Superior temporal gyrus (tissue), 1 donor: ENCODE results near the gene ITLN1.
"Not testable (repeated sequence)": the region's sequence is repeated elsewhere in the genome, so short reads cannot be mapped to it uniquely, and the experiment has no call there.

Experiments used
- DNase-seq: peaks from one replicate; pipeline ENCODE4 v3.0.0-alpha.2; 2016; ENCODE audit errors: extremely low spot score

Gene ITLN1

GRCh38 chr1:160885042-160885441 is at the start of gene ITLN1:
Gene ITLN1, minus strand, starts transcription at chr1:160885180. Its CDS starts 303 bp downstream, at chr1:160884877.
- no peak for DNase-seq

GRCh38 chr1:160933305-160933704 is 48.3 kb upstream of the ITLN1 start:
- DNase-seq, result not testable (repeated sequence)

- DNase-seq, result no peak
Measured at GRCh38 chr1:160925652-160926244, 40.8 kb upstream of the ITLN1 start.

- no peak for DNase-seq
Measured at GRCh38 chr1:160924791-160925651, 40.0 kb upstream of the ITLN1 start.

- no peak for DNase-seq
Measured at GRCh38 chr1:160916666-160917065, 31.7 kb upstream of the ITLN1 start.

- DNase-seq, result not testable (repeated sequence)
Measured at GRCh38 chr1:160913229-160913628, 28.2 kb upstream of the ITLN1 start.

DNA sequence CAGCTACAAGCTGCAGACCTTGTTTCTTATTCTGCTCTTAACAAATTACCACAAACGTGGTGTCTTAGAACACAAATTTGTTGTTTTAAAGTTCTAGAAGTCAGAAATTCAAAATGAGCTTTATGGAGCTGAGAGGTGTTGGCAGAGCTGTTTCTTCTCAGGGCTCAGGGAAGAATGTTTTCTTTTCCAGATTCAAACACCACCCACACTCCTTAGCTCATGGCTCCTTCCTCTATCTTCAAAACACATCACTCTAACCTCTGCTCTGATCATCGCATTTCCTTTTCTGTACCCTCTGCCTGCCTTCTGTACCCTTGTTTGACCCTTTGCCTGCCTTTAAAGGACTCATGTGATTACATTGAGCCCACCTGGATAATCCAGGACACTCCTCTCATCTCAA is 26.9 kb upstream of the ITLN1 start:
- no peak for DNase-seq

GRCh38 chr1:160911441-160911840 is 26.5 kb upstream of the ITLN1 start:
- no peak for DNase-seq

- no peak for DNase-seq
Measured at GRCh38 chr1:160910170-160910750, 25.3 kb upstream of the ITLN1 start.

GRCh38 chr1:160907976-160908375 is 23.0 kb upstream of the ITLN1 start:
- no peak for DNase-seq

DNA sequence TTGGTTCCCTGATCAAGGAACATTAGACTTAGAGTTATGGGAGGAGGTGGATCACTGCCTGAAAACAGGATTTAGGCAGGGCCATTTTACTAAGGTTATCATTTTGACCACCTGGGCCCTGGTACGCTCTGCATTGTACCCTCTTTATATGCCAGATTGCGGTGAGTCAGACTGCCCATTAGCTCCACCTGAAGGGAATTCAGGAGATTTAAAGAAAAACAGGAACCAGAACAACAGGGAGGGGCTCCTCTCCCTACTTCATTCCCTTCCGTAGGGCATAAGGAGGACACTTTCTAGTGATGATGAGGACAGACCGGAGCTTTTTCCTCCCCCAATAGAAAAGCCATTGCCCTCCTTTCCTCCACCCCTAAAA is 20.6 kb upstream of the ITLN1 start:
- no peak for DNase-seq

- DNase-seq, result no peak
Measured at GRCh38 chr1:160904783-160905616, 20.0 kb upstream of the ITLN1 start.

- DNase-seq, result not testable (repeated sequence)
Measured at GRCh38 chr1:160902251-160902650, 17.3 kb upstream of the ITLN1 start.

DNA sequence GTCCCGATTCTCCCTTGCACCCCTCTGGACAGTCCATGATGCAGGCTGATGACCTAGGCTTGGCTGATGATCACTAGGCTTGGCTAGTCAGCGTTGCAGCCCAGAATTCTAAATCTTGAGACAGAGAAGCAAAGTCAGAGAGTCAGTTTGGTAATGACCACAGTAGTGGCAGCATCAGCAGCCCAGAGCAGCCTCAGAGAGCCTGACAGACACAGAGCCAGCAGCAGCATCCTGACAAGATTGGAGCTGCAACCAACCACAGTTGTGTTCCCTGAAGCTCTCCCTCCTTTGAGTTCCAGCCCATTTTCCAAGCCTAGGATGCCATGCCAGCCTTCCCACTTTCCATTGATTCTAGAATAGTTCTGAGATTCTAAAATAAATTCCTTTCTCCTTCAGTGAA is 16.8 kb upstream of the ITLN1 start:
- DNase-seq, result no peak

- not testable (repeated sequence) for DNase-seq
Measured at GRCh38 chr1:160900683-160901082, 15.7 kb upstream of the ITLN1 start.

DNA sequence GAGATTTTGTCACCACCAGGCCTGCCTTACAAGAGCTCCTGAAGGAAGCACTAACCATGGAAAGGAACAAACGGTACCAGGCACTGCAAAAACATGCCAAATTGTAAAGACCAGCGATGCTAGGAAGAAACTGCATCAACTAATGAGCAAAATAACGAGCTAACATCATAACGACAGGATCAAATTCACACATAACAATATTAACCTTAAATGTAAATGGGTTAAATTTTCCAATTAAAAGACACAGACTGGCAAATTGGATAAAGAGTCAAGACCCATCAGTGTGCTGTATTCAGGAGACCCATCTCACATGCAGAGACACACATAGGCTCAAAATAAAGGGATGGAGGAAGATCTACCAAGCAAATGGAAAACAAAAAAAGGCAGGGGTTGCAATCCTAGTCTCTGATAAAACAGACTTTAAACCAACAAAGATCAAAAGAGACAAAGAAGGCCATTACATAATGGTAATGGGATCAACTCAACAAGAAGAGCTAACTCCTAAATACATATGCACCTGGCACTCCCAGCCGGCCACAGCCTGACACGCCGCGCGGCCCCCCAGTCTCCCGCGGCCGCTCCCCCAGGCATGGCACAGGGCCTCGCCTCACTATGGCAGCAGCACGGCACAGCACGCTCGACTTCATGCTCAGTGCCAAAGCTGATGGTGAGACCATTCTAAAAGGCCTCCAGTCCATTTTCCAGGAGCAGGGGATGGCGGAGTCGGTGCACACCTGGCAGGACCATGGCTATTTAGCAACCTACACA is 9.6 kb upstream of the ITLN1 start:
- not testable (repeated sequence) for DNase-seq

DNA sequence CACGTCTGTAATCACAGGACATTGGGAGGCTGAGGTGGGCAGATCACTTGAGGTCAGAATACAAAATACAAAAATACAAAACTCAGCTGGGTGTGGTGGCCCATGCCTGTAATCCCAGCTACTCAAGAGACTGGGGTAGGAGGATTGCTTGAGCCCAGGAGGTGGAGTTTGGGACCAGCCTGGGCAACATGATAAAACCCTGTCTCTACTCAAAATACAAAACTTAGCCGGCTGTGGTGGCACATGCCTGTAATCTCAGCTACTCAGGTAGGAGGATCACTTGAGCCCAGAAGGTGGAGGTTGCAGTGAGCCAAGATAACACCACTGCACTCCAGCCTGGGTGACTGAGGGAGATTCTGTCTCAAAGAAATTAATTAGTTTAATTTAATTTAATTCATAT is 6.5 kb upstream of the ITLN1 start:
- no peak for DNase-seq

DNA sequence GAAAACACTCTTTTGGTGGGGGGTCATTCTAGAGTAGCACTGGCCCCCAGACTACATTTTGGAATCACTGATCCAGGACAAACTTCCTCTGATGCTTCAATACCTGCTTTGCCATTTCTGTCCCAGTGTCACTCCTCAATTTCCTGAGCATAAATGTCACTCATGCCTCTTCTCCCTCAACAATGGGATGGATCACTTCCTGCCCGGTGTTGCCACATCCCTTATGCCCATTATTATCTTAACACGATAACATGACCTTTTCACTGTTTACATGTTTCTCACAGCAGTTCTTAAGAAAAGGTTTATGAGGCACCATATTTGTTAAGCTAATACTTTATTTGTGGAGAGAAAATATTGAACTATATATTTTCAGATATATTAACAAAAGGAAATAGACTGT is 3.9 kb upstream of the ITLN1 start:
- DNase-seq, result no peak

DNA sequence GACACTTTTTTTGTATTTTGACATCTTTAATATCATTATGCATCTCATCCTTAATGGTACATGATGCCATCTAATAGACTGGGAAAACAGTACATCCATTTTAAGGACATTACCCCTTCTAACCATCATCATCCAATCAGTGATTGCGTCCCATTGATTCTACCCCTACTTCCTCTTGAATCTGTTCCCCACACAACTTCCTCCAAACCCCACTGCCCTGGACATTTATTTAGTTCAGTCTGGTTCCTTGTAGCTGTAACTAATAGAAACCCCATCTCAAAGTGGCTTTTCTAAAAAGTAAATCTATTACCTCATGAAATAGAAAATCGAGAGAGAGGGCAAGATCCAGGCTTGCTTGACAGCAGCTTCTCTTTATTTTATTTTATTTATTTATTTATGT is 2.1 kb upstream of the ITLN1 start:
- DNase-seq, result no peak

GRCh38 chr1:160884579-160884978 is 401 bp downstream of the ITLN1 start:
- DNase-seq, result no peak
